Osteoblast (primary cell): Measurements from ENCODE around the gene HNRNPL. TPM values are rescaled to one million over a fixed set of nuclear protein-coding genes. Genes with fewer than 3 reads are reported as not detected.
"Not testable (repeated sequence)": the region's sequence is repeated elsewhere in the genome, so short reads cannot be mapped to it uniquely, and the experiment has no call there.

ENCODE experiments used
- DNase-seq: peaks from one replicate; pipeline ENCODE4 v3.0.0; 2011; ENCODE audit warnings: low spot score, mixed read lengths; ENCODE audit not compliant: insufficient read length; ENCODE audit errors: missing footprints
- H2AFZ ChIP-seq: 2 replicates; pipeline ENCODE4 v1.6.0; 2011; ENCODE audit warnings: mild to moderate bottlenecking, low read length
- H3K27ac ChIP-seq: 2 replicates; pipeline ENCODE4 v1.5.1; 2011; ENCODE audit warnings: mild to moderate bottlenecking, low read depth, low read length, moderate library complexity
- H3K27me3 ChIP-seq: 2 replicates; pipeline ENCODE4 v1.6.0; 2012; ENCODE audit warnings: mild to moderate bottlenecking, control low read depth, inconsistent platforms, low read length, moderate library complexity; ENCODE audit not compliant: insufficient read depth
- H3K36me3 ChIP-seq: 2 replicates; pipeline ENCODE4 v1.5.1; 2011; ENCODE audit warnings: mild to moderate bottlenecking, low read length, control low read depth, moderate library complexity; ENCODE audit not compliant: insufficient read depth
- H3K4me1 ChIP-seq: 2 replicates; pipeline ENCODE4 v1.5.1; 2011; ENCODE audit warnings: mild to moderate bottlenecking, low read length, control low read depth, moderate library complexity; ENCODE audit not compliant: insufficient read depth
- H3K4me2 ChIP-seq: 2 replicates; pipeline ENCODE4 v1.6.0; 2011; ENCODE audit warnings: mild to moderate bottlenecking, low read length; ENCODE audit not compliant: insufficient read depth
- H3K4me3 ChIP-seq: fragments of 200-600 bp; sonication (generic); 3 replicates; pipeline ENCODE4 v1.5.1; 2012; ENCODE audit warnings: mild to moderate bottlenecking, low read length, inconsistent platforms; ENCODE audit not compliant: insufficient read depth
- H3K79me2 ChIP-seq: 2 replicates; pipeline ENCODE4 v1.6.0; 2012; ENCODE audit warnings: mild to moderate bottlenecking, low read length, control low read depth, inconsistent platforms; ENCODE audit not compliant: insufficient read depth
- H3K9me3 ChIP-seq: 2 replicates; pipeline ENCODE4 v1.5.1; 2011; ENCODE audit warnings: low read depth, low read length, control low read depth
- H4K20me1 ChIP-seq: 2 replicates; pipeline ENCODE4 v1.6.0; 2012; ENCODE audit warnings: mild to moderate bottlenecking, low read length, control low read depth; ENCODE audit not compliant: insufficient read depth
- CTCF ChIP-seq: IDR thresholded peaks from 2 replicates; pipeline ENCODE4 v1.5.1; 2011; ENCODE audit warnings: mild to moderate bottlenecking, low read depth, low read length, moderate library complexity; ENCODE audit errors: extremely low read depth
- total RNA-seq: library from RNA; depleted of rRNA; stranded (reverse); fragments of >200 nt; gene quantifications from 2 replicates; pipeline ENCODE4 v1.2.3, GENCODE V29; 2012

HNRNPL gene
- total RNA-seq, 1 donor, result 188 TPM

- no peak overlapping the region for H3K27ac ChIP-seq
- DNase-seq, result peak; percentile 58
- no peaks in the 10 kb centered on the region for H3K9me3 ChIP-seq
- no peaks in the 10 kb centered on the region for H3K27me3 ChIP-seq
- no peak overlapping the region for H2AFZ ChIP-seq
- no peak overlapping the region for H3K4me3 ChIP-seq
- H3K4me2 ChIP-seq, result no peak overlapping the region
- H3K4me1 ChIP-seq, result no peaks in the 10 kb centered on the region
- H3K79me2 ChIP-seq, result no peaks in the 10 kb centered on the region
- H4K20me1 ChIP-seq, result no peaks in the 10 kb centered on the region
- H3K36me3 ChIP-seq, result no peaks in the 10 kb centered on the region
- TF ChIP-seq CTCF, result no peak
Observed at GRCh38 chr19:38815059-38816001, 34.5 kb downstream of the HNRNPL start.

- H3K36me3 ChIP-seq, H3K9me3 ChIP-seq, H3K79me2 ChIP-seq, H3K4me3 ChIP-seq, H3K27ac ChIP-seq, H3K27me3 ChIP-seq, H3K4me2 ChIP-seq, DNase-seq, H3K4me1 ChIP-seq, H4K20me1 ChIP-seq, H2AFZ ChIP-seq: not testable (repeated sequence)
Observed at GRCh38 chr19:38813932-38814331, 35.9 kb downstream of the HNRNPL start.

GRCh38 chr19:38813323-38813722 lies 36.5 kb downstream of the HNRNPL start:
- no peaks in the 10 kb centered on the region for H3K36me3 ChIP-seq
- DNase-seq, result no peak
- no peaks in the 10 kb centered on the region for H3K79me2 ChIP-seq
- no peak overlapping the region for H3K4me3 ChIP-seq
- H3K27ac ChIP-seq, result no peak overlapping the region
- no peak overlapping the region for H3K4me2 ChIP-seq
- no peak overlapping the region for H2AFZ ChIP-seq
- H3K4me1 ChIP-seq, result no peaks in the 10 kb centered on the region
- TF ChIP-seq CTCF, result no peak
- H3K9me3 ChIP-seq, result no peaks in the 10 kb centered on the region
- H3K27me3 ChIP-seq, result no peaks in the 10 kb centered on the region
- no peaks in the 10 kb centered on the region for H4K20me1 ChIP-seq

- Histone ChIP-seq H3K4me1 (no peaks in the 10 kb centered on the region), H4K20me1 (no peaks in the 10 kb centered on the region), H3K9me3 (no peaks in the 10 kb centered on the region), H3K4me3 (no peak within 1 kb of the TSS), H2AFZ (no peak within 1 kb of the TSS), H3K36me3 (no peaks in the 10 kb centered on the region), H3K4me2 (no peak within 1 kb of the TSS), H3K79me2 (no peaks in the 10 kb centered on the region), H3K27ac (no peak within 1 kb of the TSS), H3K27me3 (no peaks in the 10 kb centered on the region)
- no peak for TF ChIP-seq CTCF
- DNase-seq, result peak; percentile 72
Observed at GRCh38 chr19:38812841-38813320, 36.9 kb downstream of the HNRNPL start, which contains the start of gene LGALS4. Gene LGALS4 (minus strand): TSS chr19:38812945. CDS start chr19:38812886, 59 bp downstream.
